Head of caudate nucleus (tissue), 42 donors: ENCODE data around the gene ZNF30.
"Not testable (repeated sequence)": the region's sequence is repeated elsewhere in the genome, so short reads cannot be mapped to it uniquely, and the experiment has no call there.

ENCODE experiments used
- DNase-seq, 42 donors: peaks; one replicate each; pipeline versions ENCODE4 v3.0.0 to v3.0.0-alpha.2; 2020 to 2021; ENCODE audit warnings: mixed read lengths in 7 of 42
- intact Hi-C: fragments of 100-400 bp; cut with DNase I; formaldehyde crosslinking; loops from one replicate; pipeline ENCODE4 v1.15.0; 2022

ZNF30 gene

DNA sequence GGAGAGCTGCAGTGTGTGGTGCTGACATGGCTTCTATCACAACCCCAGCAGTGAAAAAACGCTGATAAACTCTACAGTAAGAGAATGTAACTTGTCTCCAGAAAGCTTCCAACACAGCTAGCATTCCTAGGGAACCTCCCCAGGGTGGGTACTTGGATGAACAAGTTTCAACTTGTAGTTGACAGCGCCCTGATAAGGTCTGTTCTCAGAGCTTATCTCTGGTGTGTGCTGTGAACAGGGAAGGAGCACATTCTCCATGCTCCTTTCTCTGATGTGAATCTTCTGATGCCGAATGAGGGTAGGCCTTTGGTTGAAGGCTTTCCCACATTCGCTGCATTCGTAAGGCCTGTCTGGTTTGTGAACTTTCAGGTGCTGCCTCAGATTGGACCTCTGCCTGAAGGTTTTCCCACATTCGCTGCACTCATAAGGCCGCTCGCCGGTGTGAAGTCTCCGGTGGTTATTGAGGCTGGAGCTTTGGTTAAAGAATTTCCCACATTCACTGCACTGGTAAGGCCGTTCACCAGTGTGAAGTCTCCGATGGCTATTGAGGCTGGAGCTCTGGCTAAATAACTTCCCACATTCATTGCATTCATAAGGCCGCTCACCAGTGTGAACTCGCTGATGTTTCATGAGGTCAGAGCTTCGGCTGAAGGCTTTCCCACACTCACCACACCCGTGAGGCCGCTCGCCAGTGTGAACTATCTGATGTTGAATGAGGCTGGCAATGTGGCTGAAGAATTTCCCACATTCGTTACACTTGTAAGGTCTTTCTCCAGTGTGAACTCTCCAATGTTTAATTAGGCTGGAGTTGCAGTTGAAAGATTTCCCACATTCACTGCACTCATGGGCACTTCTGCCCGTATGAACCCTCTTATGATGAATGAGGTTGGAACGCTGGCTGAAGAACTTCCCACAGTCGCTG is 31.4 kb downstream of the ZNF30 start:
- intact Hi-C loops = no loop called here
- DNase-seq = peak in 1 of 42 donors; percentile 18

DNA sequence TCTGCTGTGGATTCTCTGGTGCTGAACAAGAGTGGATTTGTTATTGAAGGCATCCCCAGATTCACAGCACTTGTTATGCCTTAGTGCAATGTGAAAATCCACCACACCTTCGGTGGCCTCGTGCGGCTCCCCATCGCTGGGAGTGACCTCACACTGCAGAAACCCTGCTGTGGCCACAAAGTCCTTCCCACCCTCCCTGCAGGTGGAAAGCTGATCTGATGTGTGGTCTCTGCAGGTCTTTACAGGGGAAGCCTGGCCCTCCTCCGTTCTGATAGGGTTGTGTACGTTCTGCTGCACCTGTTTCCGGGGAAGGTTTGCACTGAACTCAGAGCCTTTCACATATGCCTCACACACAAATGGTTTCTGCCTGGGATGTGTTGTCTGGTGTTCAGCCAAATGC is 32.3 kb downstream of the ZNF30 start:
- intact Hi-C loops = no loop called here
- peak in 1 of 42 donors; percentile 12 for DNase-seq

DNA sequence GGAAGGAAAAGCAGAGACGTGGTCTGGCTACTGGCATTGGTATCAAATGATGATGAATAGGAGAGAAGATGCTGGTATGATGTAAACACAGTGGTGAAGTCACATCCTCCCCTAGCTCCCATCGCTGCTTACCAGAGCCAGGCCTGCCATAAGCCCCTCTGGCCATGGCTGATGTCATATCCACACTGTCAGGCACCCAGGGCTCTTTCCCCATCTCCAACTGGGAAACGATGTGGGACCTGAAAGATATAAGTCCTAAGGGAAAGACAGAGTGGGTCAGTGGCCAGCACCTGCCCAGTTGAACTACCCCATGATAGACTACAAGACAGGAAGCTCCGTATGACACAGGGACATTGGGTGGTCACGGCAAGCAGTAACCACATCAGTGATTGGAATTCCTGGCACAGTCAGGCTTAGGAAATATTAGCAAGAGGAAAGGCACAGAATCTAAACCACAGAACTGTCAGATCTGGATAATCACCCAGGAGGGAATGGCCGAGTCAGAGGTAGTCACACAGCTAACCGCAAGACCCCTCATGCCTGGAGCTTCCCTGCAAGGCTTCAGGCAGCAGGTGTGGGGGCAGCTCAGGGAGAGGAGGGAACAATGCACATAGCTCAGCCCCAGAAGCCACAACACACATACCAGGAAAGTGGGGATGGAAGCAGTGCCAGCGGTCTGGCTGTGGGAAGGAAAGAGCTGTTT is 33.6 kb downstream of the ZNF30 start:
- intact Hi-C loops = no loop called here
- DNase-seq = peak in 1 of 42 donors; percentile 25

DNA sequence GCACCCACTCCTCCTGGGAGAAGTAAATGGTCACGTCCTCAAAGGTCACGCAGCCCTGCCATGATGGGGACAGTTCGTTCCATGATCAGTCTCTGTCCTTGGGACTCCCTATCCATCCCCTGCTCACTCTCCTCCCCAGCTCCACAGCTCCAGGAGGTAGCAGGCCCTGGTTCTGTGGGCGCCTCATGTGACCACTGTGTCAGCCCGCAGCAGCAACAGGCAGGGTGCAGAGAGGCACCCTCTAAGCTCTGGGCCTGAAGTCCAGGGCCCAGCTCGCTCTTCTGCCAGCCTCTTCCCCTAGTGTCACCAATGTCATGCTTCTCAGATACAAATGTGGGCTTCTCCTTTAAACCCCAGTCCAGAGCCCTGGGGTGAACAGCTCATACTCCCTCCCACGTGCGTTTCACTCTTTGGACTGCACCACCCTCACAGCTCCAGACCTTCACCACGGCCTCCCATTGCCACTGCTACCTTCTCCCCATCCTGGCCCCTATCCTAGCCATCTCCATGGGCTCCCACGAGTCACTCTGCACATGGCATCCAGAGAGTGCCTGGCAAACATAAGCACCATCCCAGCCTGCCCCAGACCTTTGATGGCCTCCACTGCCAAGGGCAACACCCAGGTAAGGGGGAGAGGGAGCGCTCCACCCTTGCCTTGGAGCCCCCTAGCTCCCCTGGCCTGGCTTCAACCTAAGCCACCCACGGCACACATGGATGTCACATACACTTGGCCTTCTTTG is 34.4 kb downstream of the ZNF30 start:
- intact Hi-C loops = no loop called here
- DNase-seq = peak in 1 of 42 donors; percentile 22

DNA sequence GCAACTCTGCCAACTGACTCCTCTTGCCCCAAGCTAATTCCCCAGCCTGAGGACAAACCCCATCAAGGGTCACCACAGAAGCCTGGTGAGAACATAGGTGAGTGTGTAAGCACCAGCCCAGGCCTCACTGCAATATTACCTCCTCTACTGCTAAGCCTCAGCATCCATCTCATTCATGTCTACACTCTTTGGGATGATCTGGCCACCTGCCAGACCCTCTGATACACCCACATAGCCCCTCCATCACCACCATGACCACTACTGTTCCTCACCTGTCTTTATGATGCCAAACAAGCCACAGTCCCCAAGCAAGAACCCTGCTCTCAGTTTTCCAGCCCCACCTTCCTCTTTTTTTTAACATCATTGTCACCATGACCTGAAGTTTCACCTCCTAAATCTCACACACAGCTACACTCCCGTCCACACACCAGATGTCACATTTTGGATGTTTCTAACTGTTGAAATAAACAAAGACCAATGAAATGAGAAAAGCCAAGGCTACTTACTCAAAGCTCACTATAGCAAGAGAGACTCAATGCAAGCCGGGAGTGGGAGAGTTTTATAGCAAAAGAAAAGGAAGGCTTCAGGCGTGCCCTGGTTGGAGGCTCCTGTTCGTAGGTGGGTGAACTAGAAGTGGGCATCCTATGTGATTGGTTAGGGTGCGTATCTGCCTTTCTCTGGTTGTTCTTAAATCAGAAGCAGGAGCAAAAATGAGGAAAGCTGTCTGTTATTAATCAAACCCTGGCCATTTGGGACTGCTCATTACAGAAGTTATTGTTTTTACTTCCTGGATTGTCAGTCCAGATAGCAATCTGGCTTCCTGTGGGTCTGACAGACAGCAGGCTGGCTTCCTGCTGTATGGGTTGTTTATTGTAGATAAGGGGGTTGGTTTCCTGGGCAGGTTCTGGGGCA is 35.3 kb downstream of the ZNF30 start:
- peak in 9 of 42 donors; percentile 13 to 60 (median 35) for DNase-seq
- intact Hi-C loops = no loop called here

DNA sequence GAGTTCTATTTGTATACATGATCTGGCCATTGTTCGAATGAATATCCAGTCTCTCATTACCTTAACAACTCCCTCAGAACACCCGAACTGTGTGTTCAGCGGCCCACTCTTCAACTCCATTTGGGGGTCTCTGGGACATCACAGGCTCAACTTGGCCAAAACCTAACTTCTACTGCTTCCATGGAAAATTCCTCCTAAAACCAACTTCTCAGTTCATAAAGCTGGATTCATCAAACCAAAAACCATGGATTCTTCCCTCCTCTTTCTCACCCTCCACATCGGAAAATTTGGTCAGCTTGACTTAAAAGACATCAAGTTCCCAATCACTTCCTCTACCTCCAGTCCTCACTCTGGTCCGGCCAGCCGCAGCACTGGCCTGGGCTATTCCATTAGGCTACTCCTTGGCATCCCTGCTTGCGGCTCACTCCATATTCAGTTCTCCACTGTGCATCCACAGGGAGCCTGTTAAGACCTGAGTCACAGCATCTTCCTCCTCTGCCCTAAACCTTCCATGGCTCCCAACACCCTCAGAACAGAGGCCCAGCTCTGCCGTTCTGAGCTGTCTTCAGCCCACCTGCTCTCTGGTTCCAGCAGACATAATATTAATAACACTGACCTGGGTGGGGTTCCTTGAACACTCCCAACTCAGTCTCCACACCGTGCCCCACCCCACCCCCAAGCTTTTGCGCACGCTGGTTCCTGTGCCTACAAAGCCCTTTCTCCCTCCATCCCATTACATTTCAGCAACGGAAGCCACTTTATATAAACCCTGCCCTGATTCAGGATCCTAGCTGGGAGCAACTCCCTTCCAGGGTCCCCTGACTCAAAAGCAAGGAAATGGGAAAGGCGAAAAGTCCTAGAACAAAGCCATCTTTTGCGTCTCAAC is 36.2 kb downstream of the ZNF30 start:
- DNase-seq = peak in 24 of 42 donors; percentile 15 to 60 (median 36)
- intact Hi-C loops = no loop called here

DNA sequence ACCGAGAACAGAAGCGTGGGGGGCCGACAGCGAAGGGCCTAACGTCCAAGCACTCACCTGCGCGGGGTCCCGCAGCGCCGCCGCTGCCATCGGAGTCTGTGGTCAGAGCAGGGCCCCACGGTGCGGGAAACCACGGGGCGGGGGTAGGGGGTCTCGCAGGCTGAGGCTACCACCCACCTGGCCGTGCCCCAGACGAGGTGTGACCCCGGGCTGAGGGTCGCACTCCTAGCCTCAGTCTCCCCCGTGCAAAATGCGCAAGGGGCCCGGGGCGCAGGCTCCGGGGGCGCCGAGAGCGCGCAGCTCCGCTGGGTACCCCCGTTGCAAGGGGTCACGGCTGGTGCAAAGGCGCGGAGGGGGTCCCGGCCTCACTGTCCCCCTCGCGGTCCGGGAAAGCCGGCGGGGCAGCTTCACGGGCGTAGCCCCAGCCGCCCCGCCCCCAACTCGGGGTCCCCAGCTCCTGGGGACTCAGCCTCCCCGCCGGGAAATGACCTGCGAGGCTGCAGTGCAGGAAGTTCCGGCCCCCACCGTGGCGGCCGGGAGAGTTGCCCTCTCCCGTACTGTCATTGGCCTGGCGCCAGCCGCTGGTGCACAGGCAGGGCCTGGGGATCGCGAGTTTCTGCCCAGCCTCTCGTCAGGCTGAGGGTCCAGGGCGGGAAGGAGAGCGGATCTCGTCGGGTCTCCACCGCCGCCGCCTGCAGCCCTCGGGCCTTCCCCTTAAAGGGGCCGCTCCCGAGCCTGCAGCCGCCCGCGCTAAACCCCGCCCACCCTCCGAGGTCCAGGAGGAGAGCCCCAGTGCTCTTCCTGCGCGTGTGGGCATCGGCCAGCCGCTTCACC is 37.1 kb downstream of the ZNF30 start, which contains the start of gene ZNF792:
TSS of gene ZNF792 (minus strand) at position 657 of the 834 bp plus-strand sequence. CDS start at position 90, 567 bp downstream.
- peak in 41 of 42 donors; percentile 10 to 79 (median 60) for DNase-seq
- intact Hi-C loops = no loop called here

DNA sequence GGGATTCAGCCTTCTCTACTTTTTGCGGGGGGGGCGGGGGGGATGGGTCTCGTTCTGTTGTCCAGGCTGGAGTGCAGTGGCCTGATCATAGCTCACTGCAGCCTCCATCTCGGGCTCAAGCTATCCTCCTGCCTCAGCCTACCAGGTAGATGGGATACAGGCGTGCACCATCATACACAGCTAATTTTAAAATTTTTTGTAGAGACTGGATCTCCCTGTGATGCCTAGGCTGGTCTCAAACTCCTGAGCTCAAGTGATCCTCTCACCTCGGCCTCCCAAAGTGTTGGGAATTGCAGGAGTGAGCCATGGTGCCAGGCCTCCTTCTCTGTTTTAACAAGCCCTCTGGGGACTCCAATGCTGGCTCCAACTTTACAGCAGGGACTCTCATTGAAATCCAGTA is 37.9 kb downstream of the ZNF30 start:
- peak in 1 of 42 donors; percentile 33 for DNase-seq
- intact Hi-C loops = no loop called here

DNA sequence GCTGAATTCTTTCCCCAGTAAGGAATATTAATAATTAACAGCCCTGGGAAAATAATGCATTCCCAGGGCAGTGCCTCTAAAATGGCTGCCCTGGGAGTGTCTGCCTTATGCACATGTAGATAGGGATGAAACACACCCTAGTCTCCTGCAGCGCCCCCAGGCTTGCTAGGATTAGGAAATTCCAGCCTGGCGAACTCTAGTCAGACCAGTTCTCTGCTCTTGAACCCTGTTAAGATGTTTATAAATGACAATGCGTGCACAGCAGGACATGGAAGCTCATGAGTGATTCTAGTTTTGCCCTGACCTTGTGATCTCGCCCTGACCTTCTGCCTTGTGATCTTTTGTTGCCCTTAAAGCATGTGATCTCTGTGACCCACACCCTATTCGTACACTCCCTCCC is 38.8 kb downstream of the ZNF30 start:
- DNase-seq = peak in 1 of 42 donors; percentile 5

DNA sequence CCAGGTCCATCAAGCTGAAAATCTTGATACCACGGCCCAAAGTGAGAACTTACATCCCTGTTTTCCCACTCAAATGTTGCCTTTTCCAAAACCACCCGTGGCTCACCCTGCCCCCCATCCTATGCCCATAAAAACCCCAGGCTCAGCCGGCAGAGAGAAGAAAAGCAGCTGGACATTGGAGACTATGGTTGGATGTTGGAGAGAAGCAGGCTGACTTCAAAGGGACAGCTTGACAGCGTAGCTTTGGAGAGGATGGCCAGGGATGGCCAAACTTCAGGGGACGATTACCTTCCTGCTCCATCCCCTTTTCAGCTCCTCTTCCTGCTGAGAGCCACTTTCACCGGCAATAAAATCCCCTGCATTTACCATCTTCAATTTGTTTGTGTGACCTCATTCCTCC is 40.8 kb downstream of the ZNF30 start:
- DNase-seq = peak in 2 of 42 donors; percentile 23 to 37
- intact Hi-C loops = no loop called here

More for the DNA sequence above, 38.8 kb downstream of the ZNF30 start:
- intact Hi-C loops = not testable (repeated sequence)

DNA sequence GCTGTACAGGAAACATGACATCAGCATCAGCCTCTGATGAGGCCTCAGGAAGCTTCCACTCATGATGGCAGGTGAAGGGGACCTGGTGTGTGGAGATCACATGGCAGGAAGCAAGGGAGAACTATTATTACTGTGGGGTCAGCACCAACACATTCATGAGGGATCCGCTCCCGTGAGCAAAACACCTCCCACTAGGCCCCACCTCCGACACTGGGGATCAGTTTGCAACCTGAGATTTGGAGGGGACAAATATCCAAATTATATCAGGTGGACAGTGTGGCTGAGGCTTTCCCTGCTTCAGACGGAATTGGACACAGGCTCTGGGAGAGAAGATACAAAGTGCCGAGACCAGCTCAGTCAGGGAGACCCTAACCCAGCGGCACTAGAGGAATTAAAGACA is 43.0 kb downstream of the ZNF30 start:
- DNase-seq = peak in 2 of 42 donors; percentile 29 to 31
- intact Hi-C loops = no loop called here

DNA sequence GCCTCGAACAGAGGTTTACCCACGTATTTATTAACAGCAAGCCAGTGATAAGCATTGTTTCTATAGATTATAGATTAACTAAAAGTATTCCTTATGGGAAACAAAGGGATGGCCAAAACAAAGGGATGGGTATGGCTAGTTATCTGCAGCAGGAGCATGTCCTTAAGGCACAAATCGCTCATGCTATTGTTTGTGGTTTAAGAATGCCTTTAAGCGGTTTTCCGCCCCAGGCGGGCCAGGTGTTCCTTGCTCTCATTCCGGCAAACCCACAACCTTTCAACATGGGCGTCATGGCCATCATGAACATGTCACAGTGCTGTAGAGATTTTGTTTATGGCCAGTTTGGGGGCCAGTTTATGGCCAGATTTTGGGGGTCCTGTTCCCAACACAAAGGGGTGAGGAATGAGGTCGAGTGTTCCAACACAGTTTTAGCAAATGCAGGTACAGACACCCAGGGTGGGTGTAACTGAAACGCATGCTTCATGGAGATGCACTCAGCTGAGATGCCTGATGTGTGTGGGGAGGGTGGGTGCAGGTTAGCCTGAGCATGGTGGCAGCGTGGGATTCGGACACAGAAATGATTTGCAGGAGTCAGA is 43.6 kb downstream of the ZNF30 start:
- intact Hi-C loops = not testable (repeated sequence)
- peak in 3 of 42 donors; percentile 4 to 24 (median 15) for DNase-seq

DNA sequence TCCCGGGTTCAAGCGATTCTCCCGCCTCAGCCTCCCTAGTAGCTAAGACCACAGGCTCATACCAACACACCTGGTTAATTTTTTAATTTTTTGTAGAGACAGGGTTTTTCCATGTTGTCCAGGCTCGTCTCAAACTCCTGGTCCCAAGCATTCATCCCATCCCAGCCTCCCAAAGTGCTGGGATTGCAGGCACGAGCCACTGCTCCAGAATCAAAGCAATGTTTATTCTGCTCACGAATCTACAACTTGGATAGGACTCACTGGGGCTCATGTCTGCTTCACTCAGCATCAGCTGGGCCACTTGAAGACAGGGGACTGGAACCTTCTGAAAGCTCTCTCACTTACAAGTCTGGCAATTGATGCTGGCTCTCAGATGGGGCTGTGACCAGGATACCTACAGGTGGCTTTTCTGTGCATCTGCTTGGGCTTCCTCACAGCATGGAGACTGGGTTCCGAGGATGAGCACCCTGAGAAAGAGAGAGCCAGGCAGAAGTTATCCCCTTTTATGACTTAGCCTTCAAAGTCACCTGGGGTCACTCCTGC is 45.5 kb downstream of the ZNF30 start:
- DNase-seq = peak in 3 of 42 donors; percentile 12 to 22 (median 22)
- intact Hi-C loops = no loop called here

DNA sequence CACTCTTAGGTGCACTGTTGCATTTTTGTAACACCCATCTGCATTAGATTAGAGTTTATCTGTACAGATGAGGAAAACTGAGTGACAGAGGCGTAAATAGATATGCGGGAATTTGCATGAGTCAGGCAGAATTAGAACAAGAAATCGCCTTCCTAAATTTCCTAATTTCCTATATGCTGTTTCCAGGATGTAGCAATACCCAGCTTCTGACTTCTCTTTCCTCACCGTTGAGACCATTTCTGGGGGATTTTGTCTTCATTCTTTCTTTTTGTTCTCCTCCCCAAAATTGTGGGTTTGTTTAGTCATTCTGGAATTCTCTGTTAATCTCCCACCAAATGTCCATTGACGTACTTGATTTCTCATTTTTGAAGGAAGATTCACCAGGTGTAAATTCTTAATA is 47.9 kb downstream of the ZNF30 start:
- DNase-seq = peak in 1 of 42 donors; percentile 19
- intact Hi-C loops = no loop called here

DNA sequence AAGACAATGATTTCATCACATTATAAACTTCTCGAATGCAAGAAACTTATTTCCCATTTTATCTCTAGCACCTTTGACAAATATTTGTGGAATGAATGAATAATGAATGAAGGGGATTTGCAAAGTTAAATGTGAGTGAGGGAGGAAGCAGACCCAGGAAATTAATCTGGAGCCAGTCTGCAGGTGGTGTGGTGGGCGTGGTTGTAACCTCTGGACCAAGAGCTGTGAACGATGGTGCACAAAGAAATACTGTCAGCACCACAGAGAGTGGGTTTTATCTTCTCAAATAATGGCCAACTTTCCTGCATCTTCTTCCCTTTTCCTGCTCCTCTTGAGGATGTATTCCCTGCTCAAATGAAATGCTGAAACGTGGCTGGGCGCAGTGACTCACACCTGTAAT is 48.4 kb downstream of the ZNF30 start:
- DNase-seq = peak in 3 of 42 donors; percentile 11 to 20 (median 20)
- intact Hi-C loops = no loop called here

DNA sequence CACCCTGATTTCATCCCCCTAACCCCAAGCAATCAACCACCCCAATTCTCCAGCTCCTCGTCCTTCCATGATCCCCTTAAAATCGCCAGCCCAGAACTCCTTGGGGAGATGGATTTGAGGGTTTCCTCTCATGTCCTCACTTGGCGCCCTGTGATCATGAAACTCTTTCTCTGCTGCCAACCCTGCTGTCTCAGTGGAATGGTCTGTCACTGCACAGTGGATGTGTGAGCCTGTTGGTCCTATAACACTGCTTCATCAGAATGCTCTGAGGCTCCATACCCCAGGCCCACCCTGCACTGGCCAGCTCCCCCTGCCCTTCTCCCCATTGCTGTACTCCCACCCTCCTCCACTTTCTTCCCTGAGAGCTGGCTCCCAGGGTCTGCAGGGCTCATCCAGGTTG is 49.9 kb downstream of the ZNF30 start:
- intact Hi-C loops = no loop called here
- DNase-seq = peak in 4 of 42 donors; percentile 3 to 18 (median 10)
